Measurements from ENCODE around the gene C12orf56. TPM values are rescaled to one million over a fixed set of nuclear protein-coding genes. Genes with fewer than 3 reads are reported as not detected.

Gene C12orf56
- total RNA-seq, 1 experiment from 2014 or later, result 8.1 TPM

GRCh38 chr12:64403707-64404469 is 13.3 kb upstream of the C12orf56 start, which contains the start of gene XPOT:
TSS of gene XPOT (plus strand) at chr12:64404392. CDS start at chr12:64410036, 5,644 bp downstream.
- CTCF ChIA-PET, result no interaction called here

GRCh38 chr12:64402181-64402580 is 11.6 kb upstream of the C12orf56 start:
- BruUV-seq (replicated peaks), result no TSS peak
- Histone ChIP-seq H3K27me3 (ENCODE audit: low read length) (no peaks in the 10 kb centered on the region), H3K9ac (ENCODE audit: low read length) (no peak overlapping the region), H2AFZ (ENCODE audit: low read length) (no peak overlapping the region), H3K36me3 (ENCODE audit: low read depth, low read length) (no peaks in the 10 kb centered on the region), H3K27ac (ENCODE audit: low read length) (no peak overlapping the region), H3K9me3 (ENCODE audit: low read length) (no peaks in the 10 kb centered on the region), H3K4me3 (ENCODE audit: low read length) (no peak overlapping the region), H3K4me1 (ENCODE audit: insufficient read depth, low read length) (peaks cover 16% of the 10 kb centered on the region; the same call in 1 of the 2 replicates), H3K9me2 (replicated peaks; ENCODE audit: low read length) (no peaks in the 10 kb centered on the region), H4K20me1 (ENCODE audit: low read length) (no peaks in the 10 kb centered on the region), H3K4me2 (ENCODE audit: low read length) (no peak overlapping the region), H3F3A (ENCODE audit: low read length, unreplicated experiment) (no peaks in the 10 kb centered on the region), H3K79me2 (ENCODE audit: low read length) (peaks cover 28% of the 10 kb centered on the region)
- CTCF ChIA-PET, result no interaction called here
- no peak for DNase-seq
- ATAC-seq, result no peak
- POLR2A ChIA-PET (ENCODE audit: unreplicated experiment), result no interaction called here
- intact Hi-C loops (cut with micrococcal nuclease), result no loop called here
- TF ChIP-seq, protein P1, sequence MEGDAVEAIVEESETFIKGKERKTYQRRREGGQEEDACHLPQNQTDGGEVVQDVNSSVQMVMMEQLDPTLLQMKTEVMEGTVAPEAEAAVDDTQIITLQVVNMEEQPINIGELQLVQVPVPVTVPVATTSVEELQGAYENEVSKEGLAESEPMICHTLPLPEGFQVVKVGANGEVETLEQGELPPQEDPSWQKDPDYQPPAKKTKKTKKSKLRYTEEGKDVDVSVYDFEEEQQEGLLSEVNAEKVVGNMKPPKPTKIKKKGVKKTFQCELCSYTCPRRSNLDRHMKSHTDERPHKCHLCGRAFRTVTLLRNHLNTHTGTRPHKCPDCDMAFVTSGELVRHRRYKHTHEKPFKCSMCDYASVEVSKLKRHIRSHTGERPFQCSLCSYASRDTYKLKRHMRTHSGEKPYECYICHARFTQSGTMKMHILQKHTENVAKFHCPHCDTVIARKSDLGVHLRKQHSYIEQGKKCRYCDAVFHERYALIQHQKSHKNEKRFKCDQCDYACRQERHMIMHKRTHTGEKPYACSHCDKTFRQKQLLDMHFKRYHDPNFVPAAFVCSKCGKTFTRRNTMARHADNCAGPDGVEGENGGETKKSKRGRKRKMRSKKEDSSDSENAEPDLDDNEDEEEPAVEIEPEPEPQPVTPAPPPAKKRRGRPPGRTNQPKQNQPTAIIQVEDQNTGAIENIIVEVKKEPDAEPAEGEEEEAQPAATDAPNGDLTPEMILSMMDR (conservative IDR thresholded peaks at IDR 0.05; ENCODE audit: low read depth, low read length), result no peak
- no peak for TF ChIP-seq EZH2phosphoT487 (IDR thresholded peaks at IDR 0.05; ENCODE audit: borderline replicate concordance, low read length)

More at GRCh38 chr12:64403707-64404469, 13.3 kb upstream of the C12orf56 start, which contains the start of gene XPOT:
- H3F3A ChIP-seq (ENCODE audit: low read length, unreplicated experiment), result no peaks in the 10 kb centered on the region
- no peaks in the 10 kb centered on the region; the same call in 1 of the 2 replicates for H3K36me3 ChIP-seq (ENCODE audit: low read depth, low read length)
- peak within 1 kb of the TSS; percentile 98 for H3K4me3 ChIP-seq (ENCODE audit: low read length)
- peaks cover 45% of the 10 kb centered on the region for H3K79me2 ChIP-seq (ENCODE audit: low read length)
- TSS peak; percentile 93 for BruUV-seq (replicated peaks)
- ATAC-seq (peak; percentile 87), DNase-seq (peak; percentile 98)
- TF ChIP-seq EZH2phosphoT487 (IDR thresholded peaks at IDR 0.05; ENCODE audit: borderline replicate concordance, low read length) (no peak), EZH2 (IDR thresholded peaks at IDR 0.05; ENCODE audit: low read length, unreplicated experiment) (no peak)
- TF ChIP-seq, protein P1 (conservative IDR thresholded peaks at IDR 0.05; ENCODE audit: low read depth, low read length), result no peak
- POLR2A ChIA-PET (ENCODE audit: unreplicated experiment), result interaction anchor here (0.6 to 0.7 kb wide), 4 partner anchors 110 to 1335 kb away, joined by 3 to 6 read pairs (median 3); no protein-coding TSS in a partner anchor
- no peaks in the 10 kb centered on the region for H3K27me3 ChIP-seq (ENCODE audit: low read length)
- intact Hi-C loops (cut with micrococcal nuclease), result no loop called here
- peak within 1 kb of the TSS; percentile 88 for H3K4me2 ChIP-seq (ENCODE audit: low read length)
- H3K9me3 ChIP-seq (ENCODE audit: low read length), result no peaks in the 10 kb centered on the region
- H3K27ac ChIP-seq (ENCODE audit: low read length), result peak within 1 kb of the TSS; percentile 96
- H3K9ac ChIP-seq (ENCODE audit: low read length), result peak within 1 kb of the TSS; percentile 100
- no peaks in the 10 kb centered on the region for H4K20me1 ChIP-seq (ENCODE audit: low read length)
- peaks cover 20% of the 10 kb centered on the region; the same call in 1 of the 2 replicates for H3K4me1 ChIP-seq (ENCODE audit: insufficient read depth, low read length)
- H3K9me2 ChIP-seq (replicated peaks; ENCODE audit: low read length), result no peaks in the 10 kb centered on the region
- H2AFZ ChIP-seq (ENCODE audit: low read length), result peak within 1 kb of the TSS; percentile 97

- Histone ChIP-seq H3K27me3 (ENCODE audit: low read length) (no peaks in the 10 kb centered on the region), H3K4me3 (ENCODE audit: low read length) (no peak overlapping the region), H3K9ac (ENCODE audit: low read length) (no peak overlapping the region), H3K9me3 (ENCODE audit: low read length) (no peaks in the 10 kb centered on the region), H3K4me1 (ENCODE audit: insufficient read depth, low read length) (peaks cover 16% of the 10 kb centered on the region), H3K27ac (ENCODE audit: low read length) (no peak overlapping the region), H3K79me2 (ENCODE audit: low read length) (peaks cover 6% of the 10 kb centered on the region), H3K36me3 (ENCODE audit: low read depth, low read length) (no peaks in the 10 kb centered on the region), H3K4me2 (ENCODE audit: low read length) (no peak overlapping the region), H4K20me1 (ENCODE audit: low read length) (no peaks in the 10 kb centered on the region), H3F3A (ENCODE audit: low read length, unreplicated experiment) (no peaks in the 10 kb centered on the region), H2AFZ (ENCODE audit: low read length) (no peak overlapping the region), H3K9me2 (replicated peaks; ENCODE audit: low read length) (no peaks in the 10 kb centered on the region)
- BruUV-seq (replicated peaks), result no TSS peak
- ChIA-PET POLR2A (ENCODE audit: unreplicated experiment) (no interaction called here), CTCF (no interaction called here)
- DNase-seq (no peak), ATAC-seq (no peak)
- TF ChIP-seq EZH2phosphoT487 (IDR thresholded peaks at IDR 0.05; ENCODE audit: borderline replicate concordance, low read length) (no peak), EZH2 (IDR thresholded peaks at IDR 0.05; ENCODE audit: low read length, unreplicated experiment) (no peak)
- TF ChIP-seq, protein P1 (conservative IDR thresholded peaks at IDR 0.05; ENCODE audit: low read depth, low read length), result no peak
- intact Hi-C loops (cut with micrococcal nuclease), result no loop called here
Observed at GRCh38 chr12:64400041-64400440, 9.5 kb upstream of the C12orf56 start.

Measured in PC-3 (cell line).